Body of pancreas (tissue), 4 donors: ENCODE data around the gene TOP2B. TPM values are rescaled to one million over a fixed set of nuclear protein-coding genes. Genes with fewer than 3 reads are reported as not detected.

Experiments used
- ATAC-seq: fragments of 150-250 bp; one replicate; pipeline ENCODE4 v1.9.1; 2016
- DNase-seq, 4 donors: peaks; one replicate each; pipeline ENCODE4 v3.0.0-alpha.2; 2019
- H3K27ac ChIP-seq, 4 donors: fragments of 200-600 bp; sonication (generic); 1 replicate in 3 of 4; 2 replicates in 1 of 4; pipeline versions ENCODE4 v1.5.1 to v1.6.1; 2016 to 2019; ENCODE audit warnings: mild to moderate bottlenecking in 1 of 4, mixed read lengths in 1 of 4, moderate library complexity in 1 of 4
- H3K27me3 ChIP-seq, 2 donors: fragments of 200-600 bp; sonication (generic); one replicate each; pipeline ENCODE4 v1.6.0; 2016; ENCODE audit warnings: mild to moderate bottlenecking in 1 of 2
- H3K36me3 ChIP-seq, 2 donors: fragments of 200-600 bp; sonication (generic); replicated peaks in 1 of 2; 2 replicates each; pipeline ENCODE4 v1.5.1; 2016; ENCODE audit warnings: low read depth in 2 of 2; ENCODE audit not compliant: insufficient read depth in 1 of 2
- H3K4me1 ChIP-seq: fragments of 200-600 bp; sonication (generic); one replicate; pipeline ENCODE4 v1.6.0; 2016
- H3K4me3 ChIP-seq, 2 donors: fragments of 200-600 bp; sonication (generic); 1 replicate in 1 of 2; 2 replicates in 1 of 2; pipeline ENCODE4 v1.5.1; 2016 to 2019
- H3K9me3 ChIP-seq, 3 donors: fragments of 200-600 bp; sonication (generic); 1 replicate in 2 of 3; 2 replicates in 1 of 3; pipeline ENCODE4 v1.5.1; 2016
- CTCF ChIP-seq, 7 experiments: fragments of 450-650 bp in 4 of 7; fragments of 200-600 bp in 3 of 7; sonication (generic) in 3 of 7; IDR thresholded peaks; one replicate each; pipeline ENCODE4 v1.5.1; 2016 to 2019; ENCODE audit warnings: antibody characterized with exemption in 7 of 7
- POLR2A ChIP-seq, 3 donors: fragments of 450-650 bp; IDR thresholded peaks; one replicate each; pipeline ENCODE4 v1.6.1; 2016; ENCODE audit warnings: antibody characterized with exemption in 3 of 3, mild to moderate bottlenecking in 2 of 3
- WGBS, 2 donors: methylation state at CpG; one replicate each; pipeline ENCODE4 v1.1.5; 2017; 5-methylcytosine and 5-hydroxymethylcytosine counted together
- intact Hi-C: fragments of 100-400 bp; cut with DNase I; formaldehyde crosslinking; loops from one replicate; pipeline ENCODE4 v1.15.1; 2023
- total RNA-seq, 2 donors: library from RNA; depleted of rRNA; stranded (reverse); fragments of >200 nt; gene quantifications; one replicate each; pipeline ENCODE4 v1.1.0, GENCODE V29; 2016

TOP2B gene
- total RNA-seq, 2 donors from 2014 or later: 52.7 to 83.1 TPM

GRCh38 chr3:25555695-25556437 is 108.8 kb downstream of the TOP2B start:
- H3K27me3 ChIP-seq: no peaks in the 10 kb centered on the region
- no peaks in the 10 kb centered on the region for H3K9me3 ChIP-seq
- no peaks in the 10 kb centered on the region for H3K36me3 ChIP-seq
- 46 to 59% methylated on average over 2 of the region's 2 CpGs for WGBS, 2 donors
- ATAC-seq (no peak), DNase-seq (no peak)
- intact Hi-C loops: no loop called here
- H3K4me3 ChIP-seq: no peak overlapping the region
- TF ChIP-seq CTCF (IDR thresholded peaks at IDR 0.05) (no peak), POLR2A (IDR thresholded peaks at IDR 0.05) (no peak)
- no peaks in the 10 kb centered on the region for H3K4me1 ChIP-seq
- no peak overlapping the region for H3K27ac ChIP-seq

- Histone ChIP-seq H3K4me1 (no peaks in the 10 kb centered on the region), H3K4me3 (no peak overlapping the region), H3K27me3 (no peaks in the 10 kb centered on the region), H3K27ac (no peak overlapping the region), H3K9me3 (no peaks in the 10 kb centered on the region), H3K36me3 (no peaks in the 10 kb centered on the region)
- TF ChIP-seq POLR2A (IDR thresholded peaks at IDR 0.05): no peak
- TF ChIP-seq CTCF (IDR thresholded peaks at IDR 0.05): no peak
- 86 to 89% methylated on average over 7 of the region's 7 CpGs for WGBS, 2 donors
- ATAC-seq (no peak), DNase-seq (no peak)
- intact Hi-C loops: no loop called here
Measured at GRCh38 chr3:25554376-25554775, 110.3 kb downstream of the TOP2B start.

GRCh38 chr3:25552251-25552650 is 112.5 kb downstream of the TOP2B start:
- WGBS, 2 donors: 78 to 81% methylated on average over 3 of the region's 3 CpGs
- ATAC-seq: no peak
- Histone ChIP-seq H3K36me3 (no peaks in the 10 kb centered on the region), H3K27me3 (no peaks in the 10 kb centered on the region), H3K9me3 (no peaks in the 10 kb centered on the region), H3K4me1 (no peaks in the 10 kb centered on the region), H3K4me3 (no peak overlapping the region), H3K27ac (no peak overlapping the region)
- TF ChIP-seq POLR2A (IDR thresholded peaks at IDR 0.05): no peak
- TF ChIP-seq CTCF (IDR thresholded peaks at IDR 0.05): no peak
- no peak for DNase-seq
- intact Hi-C loops: no loop called here

GRCh38 chr3:25548836-25549235 is 115.9 kb downstream of the TOP2B start:
- Histone ChIP-seq H3K27ac (no peak overlapping the region), H3K9me3 (no peaks in the 10 kb centered on the region), H3K4me1 (no peaks in the 10 kb centered on the region), H3K27me3 (no peaks in the 10 kb centered on the region), H3K4me3 (no peak overlapping the region), H3K36me3 (no peaks in the 10 kb centered on the region)
- TF ChIP-seq CTCF (IDR thresholded peaks at IDR 0.05) (no peak), POLR2A (IDR thresholded peaks at IDR 0.05) (no peak)
- DNase-seq (no peak), ATAC-seq (no peak)
- intact Hi-C loops: no loop called here
- 39 to 46% methylated on average over 2 of the region's 2 CpGs for WGBS, 2 donors
